H1 (cell line): Measurements from ENCODE around the gene CACNA2D3. TPM values are rescaled to one million over a fixed set of nuclear protein-coding genes. Genes with fewer than 3 reads are reported as not detected.

ENCODE experiments used
- CTCF ChIA-PET: fragments of 300-600 bp; sonication (Branson Sonifier 250); formaldehyde crosslinking; loops from one replicate; lab custom pipeline; 2021; ENCODE audit not compliant: partially characterized antibody; lab: Charles Lee
- POLR2A ChIA-PET: fragments of 300-600 bp; sonication (Branson Sonifier 250); formaldehyde crosslinking; loops from one replicate; lab custom pipeline; 2021; ENCODE audit warnings: inconsistent platforms; ENCODE audit not compliant: partially characterized antibody; lab: Charles Lee
- DNase-seq, 2 experiments: peaks; one replicate each; pipeline versions ENCODE4 v3.0.0 to v3.0.0-alpha.2; 2010 to 2022; ENCODE audit warnings: low spot score in 2 of 2, low read depth in 1 of 2, mixed read lengths in 1 of 2
- FAIRE-seq: peaks from 2 replicates; lab custom pipeline; 2011; peaks lifted over from hg19 to GRCh38; lab: Jason Lieb, UNC
- H2AFZ ChIP-seq: 2 replicates; pipeline ENCODE4 v1.8.1; 2012; ENCODE audit warnings: low read length, inconsistent platforms
- H2AK5ac ChIP-seq: 2 replicates; pipeline ENCODE4 v1.6.1; 2013; ENCODE audit warnings: low read depth, low read length
- H2BK120ac ChIP-seq: replicated peaks from 2 replicates; pipeline ENCODE3; 2013; ENCODE audit warnings: low read depth, low read length, inconsistent platforms
- H2BK12ac ChIP-seq: 2 replicates; pipeline ENCODE4 v1.6.1; 2013; ENCODE audit warnings: low read depth, low read length
- H2BK15ac ChIP-seq: 2 replicates; pipeline ENCODE4 v1.6.1; 2013; ENCODE audit warnings: low read length
- H2BK20ac ChIP-seq: 2 replicates; pipeline ENCODE4 v1.6.1; 2013; ENCODE audit warnings: low read length
- H2BK5ac ChIP-seq: 2 replicates; pipeline ENCODE4 v1.6.1; 2013; ENCODE audit warnings: low read depth, low read length
- H3K14ac ChIP-seq: 2 replicates; pipeline ENCODE4 v1.6.1; 2013; ENCODE audit warnings: inconsistent platforms; ENCODE audit not compliant: insufficient read length
- H3K18ac ChIP-seq: 2 replicates; pipeline ENCODE4 v1.6.1; 2013; ENCODE audit warnings: low read length; ENCODE audit errors: extremely low read depth
- H3K23ac ChIP-seq: 2 replicates; pipeline ENCODE4 v1.6.1; 2013; ENCODE audit warnings: inconsistent platforms; ENCODE audit not compliant: insufficient read length
- H3K23me2 ChIP-seq: 2 replicates; pipeline ENCODE4 v1.6.1; 2013; ENCODE audit warnings: low read depth, low read length
- H3K27ac ChIP-seq: 2 replicates; pipeline ENCODE4 v1.6.1; 2011; ENCODE audit warnings: low read depth, low read length, inconsistent platforms
- H3K27me3 ChIP-seq, 4 experiments: replicated peaks in 1 of 4; 1 replicate in 1 of 4; 2 replicates in 3 of 4; pipeline versions ENCODE4 v1.6.1 to v1.8.1; 2011 to 2013; ENCODE audit warnings: low read length in 3 of 4, mild to moderate bottlenecking in 3 of 4, inconsistent platforms in 2 of 4, mixed read lengths in 2 of 4, moderate library complexity in 1 of 4; ENCODE audit not compliant: control insufficient read depth in 3 of 4, insufficient read depth in 3 of 4; ENCODE audit errors: extremely low read depth in 1 of 4
- H3K36me3 ChIP-seq, 4 experiments: 2 replicates each; pipeline versions ENCODE4 v1.6.1 to v1.8.1; 2011 to 2013; ENCODE audit warnings: mild to moderate bottlenecking in 4 of 4, low read length in 3 of 4, moderate library complexity in 2 of 4, control low read depth in 1 of 4, inconsistent platforms in 1 of 4; ENCODE audit not compliant: insufficient read depth in 4 of 4, control insufficient read depth in 2 of 4
- H3K4ac ChIP-seq: replicated peaks from 2 replicates; pipeline ENCODE3; 2013; ENCODE audit warnings: low read length, low read depth, mixed read lengths, inconsistent platforms; ENCODE audit not compliant: insufficient read length
- H3K4me1 ChIP-seq, 4 experiments: replicated peaks in 1 of 4; 1 replicate in 1 of 4; 2 replicates in 3 of 4; pipeline versions ENCODE4 v1.6.1 to v1.8.1; 2011 to 2013; ENCODE audit warnings: low read length in 3 of 4, inconsistent platforms in 2 of 4, mixed read lengths in 1 of 4; ENCODE audit not compliant: insufficient read depth in 4 of 4, control insufficient read depth in 3 of 4
- H3K4me2 ChIP-seq, 2 experiments: 2 replicates each; pipeline versions ENCODE4 v1.6.1 to v1.8.1; 2011 to 2013; ENCODE audit warnings: low read depth in 2 of 2, low read length in 2 of 2, control low read depth in 1 of 2, inconsistent platforms in 1 of 2, mild to moderate bottlenecking in 1 of 2; ENCODE audit not compliant: insufficient read depth in 1 of 2
- H3K4me3 ChIP-seq, 4 experiments: fragments of 200-600, 300-600 bp in 1 of 4; sonication (generic), shearing (Covaris generic), sonication (Bioruptor Twin) in 1 of 4; 2 replicates each; pipeline versions ENCODE4 v1.5.1 to v1.8.1; 2011 to 2016; ENCODE audit warnings: low read length in 4 of 4, low read depth in 3 of 4, control low read depth in 2 of 4, inconsistent platforms in 2 of 4, mild to moderate bottlenecking in 2 of 4, mixed read lengths in 1 of 4, moderate library complexity in 1 of 4; ENCODE audit not compliant: insufficient read depth in 2 of 4; ENCODE audit errors: extremely low read depth in 1 of 4
- H3K56ac ChIP-seq: replicated peaks from 2 replicates; pipeline ENCODE3; 2013; ENCODE audit warnings: low read depth, mild to moderate bottlenecking, mixed read lengths, low read length, inconsistent platforms; ENCODE audit not compliant: insufficient read length
- H3K79me1 ChIP-seq: 2 replicates; pipeline ENCODE4 v1.6.1; 2013; ENCODE audit warnings: low read depth, low read length, control low read depth
- H3K79me2 ChIP-seq, 2 experiments: 2 replicates each; pipeline versions ENCODE4 v1.6.1 to v1.8.1; 2012 to 2013; ENCODE audit warnings: low read length in 2 of 2, mild to moderate bottlenecking in 2 of 2, inconsistent platforms in 1 of 2; ENCODE audit not compliant: insufficient read depth in 2 of 2, control insufficient read depth in 1 of 2
- H3K9ac ChIP-seq, 4 experiments: replicated peaks in 1 of 4; 1 replicate in 1 of 4; 2 replicates in 3 of 4; pipeline versions ENCODE4 v1.6.1 to v1.8.1; 2011 to 2013; ENCODE audit warnings: low read depth in 3 of 4, low read length in 3 of 4, control low read depth in 2 of 4, mild to moderate bottlenecking in 2 of 4, moderate library complexity in 2 of 4, inconsistent platforms in 1 of 4; ENCODE audit errors: extremely low read depth in 1 of 4
- H3K9me3 ChIP-seq, 2 experiments: 2 replicates each; pipeline versions ENCODE4 v1.6.1 to v1.8.1; 2012 to 2013; ENCODE audit warnings: mild to moderate bottlenecking in 2 of 2, moderate library complexity in 2 of 2, control low read depth in 1 of 2, inconsistent platforms in 1 of 2, low read depth in 1 of 2, low read length in 1 of 2, mixed read lengths in 1 of 2; ENCODE audit not compliant: insufficient read depth in 2 of 2
- H4K20me1 ChIP-seq, 2 experiments: replicated peaks in 1 of 2; 2 replicates each; pipeline versions ENCODE3 to v1.8.1; 2011 to 2013; ENCODE audit warnings: inconsistent platforms in 2 of 2, low read length in 2 of 2, mild to moderate bottlenecking in 1 of 2; ENCODE audit not compliant: insufficient read depth in 2 of 2, control insufficient read depth in 1 of 2
- H4K5ac ChIP-seq: 2 replicates; pipeline ENCODE4 v1.6.1; 2013; ENCODE audit warnings: low read length, low read depth, mixed read lengths, inconsistent platforms; ENCODE audit not compliant: insufficient read length
- H4K8ac ChIP-seq: 2 replicates; pipeline ENCODE4 v1.8.0; 2013; ENCODE audit warnings: mild to moderate bottlenecking, moderate library complexity, low read length, inconsistent platforms; ENCODE audit not compliant: insufficient read depth; ENCODE audit errors: extremely low read depth
- H4K91ac ChIP-seq: replicated peaks from 2 replicates; pipeline ENCODE3; 2013; ENCODE audit warnings: low read length, mixed read lengths, inconsistent platforms; ENCODE audit not compliant: insufficient read length
- CEBPB ChIP-seq: IDR thresholded peaks from 2 replicates; pipeline ENCODE4 v1.6.1; 2012; ENCODE audit warnings: low read depth, low read length
- JUND ChIP-seq: IDR thresholded peaks from 2 replicates; pipeline ENCODE4 v1.6.1; 2011; ENCODE audit warnings: mild to moderate bottlenecking, improper control_type of control experiment, low read length
- KDM5A ChIP-seq: fragments of 200-600 bp; IDR thresholded peaks from 2 replicates; pipeline ENCODE4 v1.7.1; 2012; ENCODE audit warnings: mild to moderate bottlenecking, low read length, inconsistent platforms, mixed read lengths
- WGBS, 2 experiments: shearing (Covaris generic) in 1 of 2; methylation state at CpG; one replicate each; pipeline versions ENCODE4 v1.1.6 to v1.1.7; 2013 to 2015; ENCODE audit warnings: low lambda C conversion rate in 2 of 2, mixed read lengths in 2 of 2, inconsistent platforms in 1 of 2, low coverage in 1 of 2, missing lambda C conversion rate in 1 of 2; ENCODE audit not compliant: insufficient replicate concordance in 2 of 2, insufficient coverage in 1 of 2, insufficient read length in 1 of 2; ENCODE audit errors: extremely low coverage in 1 of 2, missing lambda C conversion rate in 1 of 2; 5-methylcytosine and 5-hydroxymethylcytosine counted together
- polyA plus RNA-seq, 7 experiments: library from polyadenylated mRNA; depleted of rRNA in 3 of 7; stranded (reverse) in 5 of 7; unstranded in 2 of 7; fragments of >200 nt in 5 of 7; fragments of 200-250 nt in 2 of 7; gene quantifications; 1 replicate in 5 of 7; 2 replicates in 1 of 7; 4 replicates in 1 of 7; pipeline versions ENCODE4 v1.2.1 to v1.2.3, GENCODE V29; 2011 to 2013; ENCODE audit warnings: missing spikeins in 2 of 7, mixed read lengths in 2 of 7
- total RNA-seq: library from RNA; stranded (reverse); fragmentation: NEBNext Ultra II Directional; extraction: Animal tissue kit (Norgen Biotek cat#: 25700); gene quantifications from 2 replicates; pipeline ENCODE4 v1.2.1, GENCODE V29; 2021
- TF ChIP-seq, protein P1 (sequence below), 3 experiments: IDR thresholded peaks; 1 replicate in 2 of 3; 2 replicates in 1 of 3; pipeline versions ENCODE4 v1.5.1 to v1.6.1; 2011; ENCODE audit warnings: low read length in 3 of 3, mild to moderate bottlenecking in 3 of 3, inconsistent platforms in 2 of 3, low read depth in 1 of 3, moderate library complexity in 1 of 3; ENCODE audit not compliant: insufficient read depth in 1 of 3; ENCODE audit errors: control extremely low read depth in 1 of 3
- TF ChIP-seq, protein P2 (sequence below): IDR thresholded peaks from 2 replicates; pipeline ENCODE4 v1.6.1; 2012; ENCODE audit warnings: inconsistent platforms

Gene CACNA2D3
- total and polyA plus RNA-seq, 2 of the 8 experiments (the other 6 are each of a cell fraction or from before 2014, with no cell fraction given), result 1.5 to 1.8 TPM

DNA sequence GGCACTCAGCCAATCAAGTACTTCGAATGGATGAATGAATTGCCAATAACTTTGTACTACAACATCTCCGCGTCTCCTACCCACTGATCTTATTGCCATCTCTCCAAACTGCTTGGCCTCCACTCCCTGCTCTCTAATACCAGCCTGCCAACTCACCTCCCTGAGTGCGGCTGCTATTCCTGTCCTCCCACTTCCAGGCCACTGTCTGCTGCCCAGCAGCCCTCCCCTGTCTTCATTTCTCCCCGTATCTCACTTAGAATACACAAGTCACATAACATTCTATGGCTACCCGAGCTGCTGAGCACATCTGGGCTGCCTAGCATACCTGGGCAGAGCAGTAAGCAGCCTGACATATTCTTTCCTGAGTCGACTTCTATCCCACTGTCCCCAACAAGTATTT, 955.4 kb downstream of the CACNA2D3 start:
- 88% methylated on average over 7 of the region's 7 CpGs; no CpG with 5 or more reads in 1 of the 2 experiments for WGBS, 2 experiments

More for the DNA sequence above, 955.4 kb downstream of the CACNA2D3 start:
- Histone ChIP-seq H4K5ac (no peak overlapping the region), H2BK5ac (no peak overlapping the region), H3K27ac (no peak overlapping the region)
- TF ChIP-seq, protein P1, sequence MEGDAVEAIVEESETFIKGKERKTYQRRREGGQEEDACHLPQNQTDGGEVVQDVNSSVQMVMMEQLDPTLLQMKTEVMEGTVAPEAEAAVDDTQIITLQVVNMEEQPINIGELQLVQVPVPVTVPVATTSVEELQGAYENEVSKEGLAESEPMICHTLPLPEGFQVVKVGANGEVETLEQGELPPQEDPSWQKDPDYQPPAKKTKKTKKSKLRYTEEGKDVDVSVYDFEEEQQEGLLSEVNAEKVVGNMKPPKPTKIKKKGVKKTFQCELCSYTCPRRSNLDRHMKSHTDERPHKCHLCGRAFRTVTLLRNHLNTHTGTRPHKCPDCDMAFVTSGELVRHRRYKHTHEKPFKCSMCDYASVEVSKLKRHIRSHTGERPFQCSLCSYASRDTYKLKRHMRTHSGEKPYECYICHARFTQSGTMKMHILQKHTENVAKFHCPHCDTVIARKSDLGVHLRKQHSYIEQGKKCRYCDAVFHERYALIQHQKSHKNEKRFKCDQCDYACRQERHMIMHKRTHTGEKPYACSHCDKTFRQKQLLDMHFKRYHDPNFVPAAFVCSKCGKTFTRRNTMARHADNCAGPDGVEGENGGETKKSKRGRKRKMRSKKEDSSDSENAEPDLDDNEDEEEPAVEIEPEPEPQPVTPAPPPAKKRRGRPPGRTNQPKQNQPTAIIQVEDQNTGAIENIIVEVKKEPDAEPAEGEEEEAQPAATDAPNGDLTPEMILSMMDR (IDR thresholded peaks at IDR 0.05; ENCODE audit: control extremely low read depth in 1 of 3, insufficient read depth in 1 of 3, low read depth in 1 of 3, low read length in 3 of 3), result no peak
- TF ChIP-seq JUND (no peak), CEBPB (no peak), KDM5A (no peak)
- TF ChIP-seq, protein P2, sequence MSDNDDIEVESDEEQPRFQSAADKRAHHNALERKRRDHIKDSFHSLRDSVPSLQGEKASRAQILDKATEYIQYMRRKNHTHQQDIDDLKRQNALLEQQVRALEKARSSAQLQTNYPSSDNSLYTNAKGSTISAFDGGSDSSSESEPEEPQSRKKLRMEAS, result no peak
- TF ChIP-seq, all 59 proteins: peak for 0
- Histone ChIP-seq H3K14ac (no peak overlapping the region), H3K23me2 (no peaks in the 10 kb centered on the region), H3K4ac (no peak overlapping the region), H3K4me2 (no peak overlapping the region), H4K20me1 (no peaks in the 10 kb centered on the region), H3K4me3 (no peak overlapping the region), H2AK5ac (no peak overlapping the region), H3K9ac (no peak overlapping the region), H3K9me3 (no peaks in the 10 kb centered on the region), H2BK12ac (no peak overlapping the region), H3K27me3 (no peaks in the 10 kb centered on the region), H2BK15ac (no peak overlapping the region), H4K8ac (no peak overlapping the region), H3K79me2 (no peaks in the 10 kb centered on the region), H2AFZ (no peak overlapping the region), H3K23ac (no peak overlapping the region), H3K18ac (no peak overlapping the region), H3K4me1 (no peaks in the 10 kb centered on the region), H4K91ac (no peak overlapping the region), H3K56ac (no peak overlapping the region), H2BK120ac (no peak overlapping the region), H3K36me3 (no peaks in the 10 kb centered on the region), H3K79me1 (no peaks in the 10 kb centered on the region), H2BK20ac (no peak overlapping the region)
- DNase-seq, result no peak
- CTCF ChIA-PET, result interaction anchor here (1.1 kb wide), 1 partner anchor 45 kb away, joined by 3 read pairs; no protein-coding TSS in a partner anchor
- no peak for FAIRE-seq
- POLR2A ChIA-PET, result interaction anchor here (0.6 kb wide), 1 partner anchor 11 kb away, joined by 3 read pairs; no protein-coding TSS in a partner anchor
